ENCODE measurements around the gene PCYT1A. TPM values are rescaled to one million over a fixed set of nuclear protein-coding genes. Genes with fewer than 3 reads are reported as not detected.

Gene PCYT1A
- polyA plus RNA-seq, 2 donors, result 16.9 to 33.0 TPM

- Histone ChIP-seq H3K4me3 (ENCODE audit: low read depth in 1 of 2, low read length in 2 of 2) (no peak overlapping the region), H3K27me3 (ENCODE audit: control insufficient read depth in 1 of 2, insufficient read depth in 2 of 2, low read length in 2 of 2) (no peaks in the 10 kb centered on the region), H3K4me1 (ENCODE audit: control insufficient read depth in 2 of 2, insufficient read depth in 2 of 2, low read length in 1 of 2) (no peaks in the 10 kb centered on the region), H3K36me3 (ENCODE audit: control insufficient read depth in 2 of 2, insufficient read depth in 2 of 2, low read length in 1 of 2) (no peaks in the 10 kb centered on the region), H3K9me3 (ENCODE audit: control insufficient read depth in 2 of 2, insufficient read depth in 1 of 2, low read depth in 1 of 2, low read length in 1 of 2) (no peaks in the 10 kb centered on the region), H3K27ac (ENCODE audit: low read depth in 2 of 2, low read length in 1 of 2) (no peak overlapping the region)
- 92 to 96% methylated on average over 2 of the region's 2 CpGs for WGBS, 2 donors
Measured at GRCh38 chr3:196298521-196298920, 11.0 kb upstream of the PCYT1A start.

GRCh38 chr3:196292286-196292923 lies 4.9 kb upstream of the PCYT1A start:
- Histone ChIP-seq H3K36me3 (ENCODE audit: control insufficient read depth in 2 of 2, insufficient read depth in 2 of 2, low read length in 1 of 2) (no peaks in the 10 kb centered on the region), H3K27me3 (ENCODE audit: control insufficient read depth in 1 of 2, insufficient read depth in 2 of 2, low read length in 2 of 2) (no peaks in the 10 kb centered on the region), H3K4me1 (ENCODE audit: control insufficient read depth in 2 of 2, insufficient read depth in 2 of 2, low read length in 1 of 2) (no peaks in the 10 kb centered on the region), H3K27ac (ENCODE audit: low read depth in 2 of 2, low read length in 1 of 2) (no peak overlapping the region), H3K9me3 (ENCODE audit: control insufficient read depth in 2 of 2, insufficient read depth in 1 of 2, low read depth in 1 of 2, low read length in 1 of 2) (no peaks in the 10 kb centered on the region), H3K4me3 (ENCODE audit: low read depth in 1 of 2, low read length in 2 of 2) (no peak overlapping the region)
- 80 to 85% methylated on average over 5 of the region's 5 CpGs for WGBS, 2 donors

GRCh38 chr3:196288141-196288460 lies 575 bp upstream of the PCYT1A start:
- Histone ChIP-seq H3K9me3 (ENCODE audit: control insufficient read depth in 2 of 2, insufficient read depth in 1 of 2, low read depth in 1 of 2, low read length in 1 of 2) (no peaks in the 10 kb centered on the region), H3K27me3 (ENCODE audit: control insufficient read depth in 1 of 2, insufficient read depth in 2 of 2, low read length in 2 of 2) (no peaks in the 10 kb centered on the region), H3K27ac (ENCODE audit: low read depth in 2 of 2, low read length in 1 of 2) (peak overlapping the region; percentile 86 to 99), H3K36me3 (ENCODE audit: control insufficient read depth in 2 of 2, insufficient read depth in 2 of 2, low read length in 1 of 2) (no peaks in the 10 kb centered on the region), H3K4me1 (ENCODE audit: control insufficient read depth in 2 of 2, insufficient read depth in 2 of 2, low read length in 1 of 2) (peaks cover 0 to 3% of the 10 kb centered on the region in 2 donors), H3K4me3 (ENCODE audit: low read depth in 1 of 2, low read length in 2 of 2) (peak overlapping the region; percentile 86 to 99)
- WGBS, 2 donors, result 1% methylated on average over 17 of the region's 17 CpGs

- Histone ChIP-seq H3K4me1 (ENCODE audit: control insufficient read depth in 2 of 2, insufficient read depth in 2 of 2, low read length in 1 of 2) (peaks cover 0 to 3% of the 10 kb centered on the region in 2 donors), H3K4me3 (ENCODE audit: low read depth in 1 of 2, low read length in 2 of 2) (peak overlapping the region; percentile 86 to 99), H3K9me3 (ENCODE audit: control insufficient read depth in 2 of 2, insufficient read depth in 1 of 2, low read depth in 1 of 2, low read length in 1 of 2) (no peaks in the 10 kb centered on the region), H3K36me3 (ENCODE audit: control insufficient read depth in 2 of 2, insufficient read depth in 2 of 2, low read length in 1 of 2) (no peaks in the 10 kb centered on the region), H3K27me3 (ENCODE audit: control insufficient read depth in 1 of 2, insufficient read depth in 2 of 2, low read length in 2 of 2) (no peaks in the 10 kb centered on the region), H3K27ac (ENCODE audit: low read depth in 2 of 2, low read length in 1 of 2) (peak overlapping the region; percentile 86 to 99)
- WGBS, 2 donors, result 1% methylated on average over 22 of the region's 22 CpGs
Measured at GRCh38 chr3:196287090-196287439, 461 bp downstream of the PCYT1A start.

GRCh38 chr3:196284396-196284795 lies 3.1 kb downstream of the PCYT1A start:
- H3K4me3 ChIP-seq (ENCODE audit: low read depth in 1 of 2, low read length in 2 of 2), result no peak overlapping the region
- 47 to 72% methylated on average over 3 of the region's 3 CpGs for WGBS, 2 donors
- no peak overlapping the region for H3K27ac ChIP-seq (ENCODE audit: low read depth in 2 of 2, low read length in 1 of 2)
- no peaks in the 10 kb centered on the region for H3K9me3 ChIP-seq (ENCODE audit: control insufficient read depth in 2 of 2, insufficient read depth in 1 of 2, low read depth in 1 of 2, low read length in 1 of 2)
- H3K27me3 ChIP-seq (ENCODE audit: control insufficient read depth in 1 of 2, insufficient read depth in 2 of 2, low read length in 2 of 2), result no peaks in the 10 kb centered on the region
- H3K36me3 ChIP-seq (ENCODE audit: control insufficient read depth in 2 of 2, insufficient read depth in 2 of 2, low read length in 1 of 2), result no peaks in the 10 kb centered on the region
- H3K4me1 ChIP-seq (ENCODE audit: control insufficient read depth in 2 of 2, insufficient read depth in 2 of 2, low read length in 1 of 2), result peaks cover 0 to 5% of the 10 kb centered on the region in 2 donors

GRCh38 chr3:196281962-196282361 lies 5.6 kb downstream of the PCYT1A start:
- WGBS, 2 donors, result 78 to 82% methylated on average over 4 of the region's 4 CpGs
- Histone ChIP-seq H3K36me3 (ENCODE audit: control insufficient read depth in 2 of 2, insufficient read depth in 2 of 2, low read length in 1 of 2) (no peaks in the 10 kb centered on the region), H3K9me3 (ENCODE audit: control insufficient read depth in 2 of 2, insufficient read depth in 1 of 2, low read depth in 1 of 2, low read length in 1 of 2) (no peaks in the 10 kb centered on the region), H3K27me3 (ENCODE audit: control insufficient read depth in 1 of 2, insufficient read depth in 2 of 2, low read length in 2 of 2) (no peaks in the 10 kb centered on the region), H3K4me1 (ENCODE audit: control insufficient read depth in 2 of 2, insufficient read depth in 2 of 2, low read length in 1 of 2) (peaks cover 0 to 10% of the 10 kb centered on the region in 2 donors), H3K4me3 (ENCODE audit: low read depth in 1 of 2, low read length in 2 of 2) (no peak overlapping the region), H3K27ac (ENCODE audit: low read depth in 2 of 2, low read length in 1 of 2) (no peak overlapping the region)

GRCh38 chr3:196280689-196281440 lies 6.7 kb downstream of the PCYT1A start:
- no peaks in the 10 kb centered on the region for H3K27me3 ChIP-seq (ENCODE audit: control insufficient read depth in 1 of 2, insufficient read depth in 2 of 2, low read length in 2 of 2)
- no peaks in the 10 kb centered on the region for H3K36me3 ChIP-seq (ENCODE audit: control insufficient read depth in 2 of 2, insufficient read depth in 2 of 2, low read length in 1 of 2)
- 73 to 88% methylated on average over 7 of the region's 7 CpGs for WGBS, 2 donors
- no peak overlapping the region for H3K27ac ChIP-seq (ENCODE audit: low read depth in 2 of 2, low read length in 1 of 2)
- no peak overlapping the region for H3K4me3 ChIP-seq (ENCODE audit: low read depth in 1 of 2, low read length in 2 of 2)
- no peaks in the 10 kb centered on the region for H3K9me3 ChIP-seq (ENCODE audit: control insufficient read depth in 2 of 2, insufficient read depth in 1 of 2, low read depth in 1 of 2, low read length in 1 of 2)
- peaks cover 0 to 10% of the 10 kb centered on the region in 2 donors for H3K4me1 ChIP-seq (ENCODE audit: control insufficient read depth in 2 of 2, insufficient read depth in 2 of 2, low read length in 1 of 2)

GRCh38 chr3:196275126-196275525 lies 12.4 kb downstream of the PCYT1A start:
- Histone ChIP-seq H3K4me3 (ENCODE audit: low read depth in 1 of 2, low read length in 2 of 2) (no peak overlapping the region), H3K27me3 (ENCODE audit: control insufficient read depth in 1 of 2, insufficient read depth in 2 of 2, low read length in 2 of 2) (no peaks in the 10 kb centered on the region), H3K9me3 (ENCODE audit: control insufficient read depth in 2 of 2, insufficient read depth in 1 of 2, low read depth in 1 of 2, low read length in 1 of 2) (no peaks in the 10 kb centered on the region), H3K36me3 (ENCODE audit: control insufficient read depth in 2 of 2, insufficient read depth in 2 of 2, low read length in 1 of 2) (peaks cover 0 to 15% of the 10 kb centered on the region in 2 donors), H3K4me1 (ENCODE audit: control insufficient read depth in 2 of 2, insufficient read depth in 2 of 2, low read length in 1 of 2) (peaks cover 0 to 14% of the 10 kb centered on the region in 2 donors), H3K27ac (ENCODE audit: low read depth in 2 of 2, low read length in 1 of 2) (no peak overlapping the region)
- WGBS, 2 donors, result 91 to 93% methylated on average over 5 of the region's 5 CpGs

- no peaks in the 10 kb centered on the region for H3K9me3 ChIP-seq (ENCODE audit: control insufficient read depth in 2 of 2, insufficient read depth in 1 of 2, low read depth in 1 of 2, low read length in 1 of 2)
- H3K36me3 ChIP-seq (ENCODE audit: control insufficient read depth in 2 of 2, insufficient read depth in 2 of 2, low read length in 1 of 2), result peaks cover 0 to 15% of the 10 kb centered on the region in 2 donors
- H3K4me3 ChIP-seq (ENCODE audit: low read depth in 1 of 2, low read length in 2 of 2), result no peak overlapping the region
- H3K4me1 ChIP-seq (ENCODE audit: control insufficient read depth in 2 of 2, insufficient read depth in 2 of 2, low read length in 1 of 2), result peaks cover 0 to 14% of the 10 kb centered on the region in 2 donors
- peak overlapping the region; percentile 40 to 54 for H3K27ac ChIP-seq (ENCODE audit: low read depth in 2 of 2, low read length in 1 of 2)
- H3K27me3 ChIP-seq (ENCODE audit: control insufficient read depth in 1 of 2, insufficient read depth in 2 of 2, low read length in 2 of 2), result no peaks in the 10 kb centered on the region
- 54 to 65% methylated on average over 5 of the region's 5 CpGs for WGBS, 2 donors
Measured at GRCh38 chr3:196274585-196274984, 12.9 kb downstream of the PCYT1A start.

GRCh38 chr3:196273655-196274054 lies 13.9 kb downstream of the PCYT1A start:
- Histone ChIP-seq H3K4me3 (ENCODE audit: low read depth in 1 of 2, low read length in 2 of 2) (no peak overlapping the region), H3K27ac (ENCODE audit: low read depth in 2 of 2, low read length in 1 of 2) (peak overlapping the region; percentile 40 to 57), H3K9me3 (ENCODE audit: control insufficient read depth in 2 of 2, insufficient read depth in 1 of 2, low read depth in 1 of 2, low read length in 1 of 2) (no peaks in the 10 kb centered on the region), H3K36me3 (ENCODE audit: control insufficient read depth in 2 of 2, insufficient read depth in 2 of 2, low read length in 1 of 2) (peaks cover 0 to 15% of the 10 kb centered on the region in 2 donors), H3K27me3 (ENCODE audit: control insufficient read depth in 1 of 2, insufficient read depth in 2 of 2, low read length in 2 of 2) (no peaks in the 10 kb centered on the region), H3K4me1 (ENCODE audit: control insufficient read depth in 2 of 2, insufficient read depth in 2 of 2, low read length in 1 of 2) (peaks cover 0 to 9% of the 10 kb centered on the region in 2 donors)
- 95 to 97% methylated on average over 12 of the region's 12 CpGs for WGBS, 2 donors
